ENCODE data around the gene MBP.
"Not testable (repeated sequence)": the region's sequence is repeated elsewhere in the genome, so short reads cannot be mapped to it uniquely, and the experiment has no call there.

MBP gene

GRCh38 chr18:76982841-76983583 lies 149.6 kb downstream of the MBP start:
- DNase-seq, result peak; percentile 20

- DNase-seq, result no peak
Measured at GRCh38 chr18:76982038-76982437, 150.5 kb downstream of the MBP start.

GRCh38 chr18:76981396-76981968 lies 151.1 kb downstream of the MBP start:
- DNase-seq, result no peak

GRCh38 chr18:76980663-76981395 lies 151.8 kb downstream of the MBP start:
- DNase-seq, result no peak

- DNase-seq, result no peak
Measured at GRCh38 chr18:76979906-76980305, 152.7 kb downstream of the MBP start.

GRCh38 chr18:76979111-76979751 lies 153.4 kb downstream of the MBP start:
- no peak for DNase-seq

GRCh38 chr18:76978616-76979015 lies 154.0 kb downstream of the MBP start:
- no peak for DNase-seq

GRCh38 chr18:76977684-76978232 lies 154.8 kb downstream of the MBP start:
- DNase-seq, result no peak

GRCh38 chr18:76977108-76977621 lies 155.4 kb downstream of the MBP start:
- no peak for DNase-seq

GRCh38 chr18:76975577-76976110 lies 156.9 kb downstream of the MBP start:
- no peak for DNase-seq

GRCh38 chr18:76974386-76974785 lies 158.2 kb downstream of the MBP start:
- DNase-seq, result no peak

GRCh38 chr18:76973520-76974266 lies 158.9 kb downstream of the MBP start:
- DNase-seq, result no peak

- DNase-seq, result no peak
Measured at GRCh38 chr18:76972846-76973519, 159.6 kb downstream of the MBP start.

- no peak for DNase-seq
Measured at GRCh38 chr18:76972241-76972640, 160.3 kb downstream of the MBP start.

- DNase-seq, result no peak
Measured at GRCh38 chr18:76970770-76971559, 161.6 kb downstream of the MBP start.

- DNase-seq, result no peak
Measured at GRCh38 chr18:76967721-76968472, 164.7 kb downstream of the MBP start.

- not testable (repeated sequence) for DNase-seq
Measured at GRCh38 chr18:76967299-76967698, 165.3 kb downstream of the MBP start.

- DNase-seq, result not testable (repeated sequence)
Measured at GRCh38 chr18:76965555-76966151, 166.9 kb downstream of the MBP start.

GRCh38 chr18:76963936-76964335 lies 168.6 kb downstream of the MBP start:
- no peak for DNase-seq

All from amniotic stem cell (primary cell).